IgD-negative memory B cell (primary cell): ENCODE data around the gene WNT3. TPM values are rescaled to one million over a fixed set of nuclear protein-coding genes. Genes with fewer than 3 reads are reported as not detected.

Experiments
- H3K27ac Mint-ChIP-seq, 3 donors: one replicate each; pipeline ENCODE4 v1.8.0; 2020 to 2022; ENCODE audit warnings: mild to moderate bottlenecking in 3 of 3, mixed read lengths in 3 of 3, moderate library complexity in 1 of 3
- H3K27me3 Mint-ChIP-seq: one replicate; pipeline ENCODE4 v1.8.0; 2021; ENCODE audit warnings: mixed read lengths
- H3K36me3 Mint-ChIP-seq: one replicate; pipeline ENCODE4 v1.8.0; 2020; ENCODE audit warnings: mild to moderate bottlenecking, mixed read lengths
- H3K4me1 Mint-ChIP-seq, 3 donors: one replicate each; pipeline ENCODE4 v1.8.0; 2020 to 2022; ENCODE audit warnings: mixed read lengths in 3 of 3, mild to moderate bottlenecking in 1 of 3
- H3K4me3 Mint-ChIP-seq, 4 donors: one replicate each; pipeline ENCODE4 v1.8.0; 2020 to 2022; ENCODE audit warnings: mild to moderate bottlenecking in 4 of 4, mixed read lengths in 4 of 4, moderate library complexity in 3 of 4
- H3K9me3 Mint-ChIP-seq, 3 donors: one replicate each; pipeline ENCODE4 v1.8.0; 2020 to 2021; ENCODE audit warnings: mixed read lengths in 3 of 3, mild to moderate bottlenecking in 1 of 3
- polyA plus RNA-seq: library from polyadenylated mRNA; unstranded; fragments of 300-500 nt; fragmentation: Illumina TruSeq; gene quantifications from one replicate; pipeline ENCODE4 v1.2.3, GENCODE V29; 2021

Gene WNT3, protein sequence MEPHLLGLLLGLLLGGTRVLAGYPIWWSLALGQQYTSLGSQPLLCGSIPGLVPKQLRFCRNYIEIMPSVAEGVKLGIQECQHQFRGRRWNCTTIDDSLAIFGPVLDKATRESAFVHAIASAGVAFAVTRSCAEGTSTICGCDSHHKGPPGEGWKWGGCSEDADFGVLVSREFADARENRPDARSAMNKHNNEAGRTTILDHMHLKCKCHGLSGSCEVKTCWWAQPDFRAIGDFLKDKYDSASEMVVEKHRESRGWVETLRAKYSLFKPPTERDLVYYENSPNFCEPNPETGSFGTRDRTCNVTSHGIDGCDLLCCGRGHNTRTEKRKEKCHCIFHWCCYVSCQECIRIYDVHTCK
- polyA plus RNA-seq, result 0.14 TPM

DNA sequence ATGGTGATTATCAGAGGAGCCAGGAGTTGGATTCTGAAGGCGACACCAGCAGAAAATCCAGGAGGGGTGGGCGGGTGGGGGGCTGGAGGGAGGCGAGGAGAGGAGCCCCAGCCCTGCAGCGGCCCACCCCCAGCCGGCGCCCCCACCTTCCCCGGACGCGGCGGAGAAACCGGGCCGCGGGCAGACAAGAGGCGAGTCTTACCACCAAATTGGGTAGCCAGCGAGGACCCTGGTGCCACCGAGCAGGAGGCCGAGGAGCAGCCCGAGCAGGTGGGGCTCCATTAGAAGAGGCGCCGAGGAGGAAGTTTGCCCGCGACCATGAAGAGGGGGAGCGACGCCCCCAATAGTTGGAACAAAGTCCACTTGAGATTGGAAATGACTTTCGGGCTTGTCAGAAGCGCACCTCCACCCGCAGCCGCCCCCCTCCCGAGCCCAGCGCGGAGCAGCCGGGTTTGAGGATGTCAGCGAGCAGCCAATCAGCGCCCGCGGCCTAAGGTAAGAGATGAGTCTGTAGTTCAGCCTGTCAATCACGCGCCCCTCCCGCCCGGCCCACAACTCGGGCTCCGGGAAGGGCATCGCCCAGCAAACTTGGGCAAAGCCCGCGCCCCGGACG lies at the start of gene WNT3:
TSS of gene WNT3 (minus strand) at position 377 of the 613 bp plus-strand sequence. CDS start at position 282, 95 bp downstream.
- H3K27me3 Mint-ChIP-seq, result peaks cover 63% of the 10 kb centered on the region
- H3K36me3 Mint-ChIP-seq, result no peaks in the 10 kb centered on the region
- H3K4me1 Mint-ChIP-seq, result peaks cover 10 to 14% (median 13%) of the 10 kb centered on the region in 3 donors
- H3K9me3 Mint-ChIP-seq, result no peaks in the 10 kb centered on the region
- no peak within 1 kb of the TSS for H3K27ac Mint-ChIP-seq
- H3K4me3 Mint-ChIP-seq, result peak within 1 kb of the TSS; percentile 75 to 92 (median 86)

DNA sequence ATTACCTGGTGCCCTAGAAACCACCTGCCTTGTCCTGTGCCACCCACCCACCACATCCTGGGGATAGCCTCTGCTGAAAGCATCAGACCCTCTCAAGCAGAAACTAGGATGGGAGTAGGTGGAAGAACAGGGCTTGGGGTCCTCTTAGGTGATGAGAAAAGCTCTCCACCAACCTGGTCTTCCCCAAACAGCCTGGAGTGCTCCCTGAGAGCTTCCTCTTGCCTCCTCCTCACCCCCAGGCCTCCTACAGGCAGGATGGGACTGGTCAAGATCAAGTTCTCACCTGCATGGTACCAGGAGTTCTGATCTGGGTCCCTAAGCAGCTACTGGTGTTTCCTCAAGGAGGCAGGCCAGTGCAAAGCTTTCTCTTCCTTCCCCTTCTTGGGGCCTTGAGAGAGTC lies 48.3 kb upstream of the WNT3 start:
- Mint-ChIP-seq H3K9me3 (peaks cover 0 to 2% (median 0%) of the 10 kb centered on the region in 3 donors), H3K27me3 (peaks cover 14% of the 10 kb centered on the region), H3K27ac (no peak overlapping the region), H3K4me1 (peaks cover 0 to 2% (median 0%) of the 10 kb centered on the region in 3 donors), H3K4me3 (no peak overlapping the region), H3K36me3 (peaks cover 1% of the 10 kb centered on the region)

DNA sequence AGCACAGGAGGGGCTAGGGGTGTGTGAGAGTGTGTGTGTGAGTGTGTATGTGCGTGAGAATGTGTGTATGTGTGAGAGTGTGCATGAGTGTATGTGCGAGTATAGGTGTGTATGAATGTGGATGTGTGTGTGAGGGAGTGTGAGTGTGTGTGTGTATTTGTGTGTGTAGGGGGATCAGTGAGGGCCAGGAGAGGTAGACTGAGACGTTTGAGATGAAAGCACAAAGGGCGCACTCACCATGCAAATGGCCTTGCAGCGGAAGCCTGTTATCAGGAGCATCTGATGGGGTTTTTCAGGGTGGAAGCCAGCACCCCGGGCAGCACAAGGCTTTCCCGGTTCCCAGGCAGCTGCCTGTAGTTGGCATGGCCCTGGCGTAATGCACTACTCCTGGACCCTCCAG lies 47.8 kb upstream of the WNT3 start:
- Mint-ChIP-seq H3K4me1 (peaks cover 0 to 2% (median 0%) of the 10 kb centered on the region in 3 donors), H3K27me3 (peaks cover 14% of the 10 kb centered on the region), H3K36me3 (peaks cover 1% of the 10 kb centered on the region), H3K4me3 (no peak overlapping the region), H3K27ac (no peak overlapping the region), H3K9me3 (peaks cover 0 to 2% (median 0%) of the 10 kb centered on the region in 3 donors)

DNA sequence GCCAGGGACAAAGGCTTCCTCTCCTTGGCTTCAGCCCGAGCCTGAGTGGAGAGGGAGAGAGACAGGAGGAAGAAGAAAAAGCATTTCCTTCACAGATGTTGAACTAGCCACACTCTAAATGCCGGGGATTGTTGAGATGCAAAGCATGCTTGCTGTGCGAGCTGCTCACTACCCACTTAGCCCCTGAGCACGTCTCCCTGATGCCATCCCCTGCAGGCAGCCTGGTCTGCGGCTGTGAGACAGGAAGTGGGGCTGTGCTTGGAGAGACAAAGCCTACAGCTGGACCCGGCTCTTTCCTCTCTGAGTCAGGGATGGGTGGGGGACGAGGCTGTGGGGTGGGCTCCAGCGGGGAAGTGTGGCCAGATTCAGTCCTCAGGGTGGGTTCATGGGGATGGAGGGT lies 46.6 kb upstream of the WNT3 start:
- Mint-ChIP-seq H3K27me3 (peaks cover 15% of the 10 kb centered on the region), H3K27ac (peak overlapping the region in 1 of 3 donors; percentile 31), H3K4me1 (peaks cover 0 to 2% (median 0%) of the 10 kb centered on the region in 3 donors), H3K4me3 (no peak overlapping the region), H3K9me3 (peaks cover 0 to 2% (median 0%) of the 10 kb centered on the region in 3 donors), H3K36me3 (peaks cover 1% of the 10 kb centered on the region)

DNA sequence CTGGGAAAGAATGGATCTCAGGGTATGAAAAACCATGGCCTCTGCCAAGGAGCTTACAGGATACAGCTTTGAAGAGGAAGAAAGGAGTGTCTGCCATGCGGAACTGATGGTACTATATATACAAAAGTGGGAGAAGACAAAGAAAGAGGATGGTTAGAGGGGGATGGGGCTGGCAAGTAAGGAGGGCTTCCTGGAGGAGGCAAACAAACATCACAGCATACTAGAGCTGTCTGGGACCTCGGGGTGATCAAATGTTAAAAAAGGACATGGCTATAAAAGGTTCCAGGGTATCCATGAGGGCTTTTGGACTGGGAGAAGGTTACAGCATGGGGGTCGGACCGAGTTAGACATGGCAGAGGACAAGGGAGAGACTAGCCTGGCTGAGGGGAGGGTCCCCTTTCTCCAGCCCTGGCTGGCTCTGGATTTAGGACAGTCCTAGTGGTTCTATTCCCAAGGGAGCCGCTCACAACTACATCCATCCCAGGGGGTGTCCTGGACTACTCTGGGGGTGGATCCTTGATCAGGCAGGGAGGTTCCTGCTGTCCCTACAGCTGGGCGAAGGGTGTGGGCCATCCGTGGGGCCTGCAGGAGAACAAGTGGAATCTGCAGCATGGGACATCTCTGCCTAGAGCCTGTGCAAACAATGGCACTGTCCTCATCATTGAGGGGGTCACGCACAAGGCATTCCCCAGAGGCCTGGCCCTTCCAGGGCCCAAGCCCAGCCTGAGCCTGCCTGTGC lies 45.1 kb upstream of the WNT3 start:
- Mint-ChIP-seq H3K36me3 (no peaks in the 10 kb centered on the region), H3K27ac (peak overlapping the region in 1 of 3 donors; percentile 32)

DNA sequence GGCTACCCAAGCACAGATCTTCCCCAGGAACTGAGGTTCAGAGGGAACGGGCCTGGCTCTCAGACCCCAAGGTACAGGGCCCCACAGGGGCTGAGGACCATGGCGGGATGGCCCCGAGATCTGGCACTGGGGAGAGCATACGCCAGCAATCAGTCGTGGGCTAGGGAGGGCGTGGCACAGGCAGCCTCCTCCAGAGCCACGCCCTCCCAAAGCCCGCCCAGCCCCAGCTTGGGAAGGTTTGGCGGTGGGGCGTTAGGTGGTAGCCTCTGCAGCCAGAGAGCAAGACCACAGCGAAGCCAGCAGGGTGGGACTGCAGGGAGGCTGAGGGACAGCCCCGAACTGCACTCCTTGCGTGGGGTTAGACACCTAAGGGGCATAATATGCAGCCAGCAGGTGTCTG lies 44.5 kb upstream of the WNT3 start:
- Mint-ChIP-seq H3K27me3 (peaks cover 18% of the 10 kb centered on the region), H3K27ac (no peak overlapping the region)

More for the DNA sequence above, 45.1 kb upstream of the WNT3 start:
- Mint-ChIP-seq H3K4me3 (no peak overlapping the region), H3K4me1 (peaks cover 0 to 2% (median 0%) of the 10 kb centered on the region in 3 donors), H3K9me3 (peaks cover 0 to 2% (median 0%) of the 10 kb centered on the region in 3 donors), H3K27me3 (peaks cover 18% of the 10 kb centered on the region)

DNA sequence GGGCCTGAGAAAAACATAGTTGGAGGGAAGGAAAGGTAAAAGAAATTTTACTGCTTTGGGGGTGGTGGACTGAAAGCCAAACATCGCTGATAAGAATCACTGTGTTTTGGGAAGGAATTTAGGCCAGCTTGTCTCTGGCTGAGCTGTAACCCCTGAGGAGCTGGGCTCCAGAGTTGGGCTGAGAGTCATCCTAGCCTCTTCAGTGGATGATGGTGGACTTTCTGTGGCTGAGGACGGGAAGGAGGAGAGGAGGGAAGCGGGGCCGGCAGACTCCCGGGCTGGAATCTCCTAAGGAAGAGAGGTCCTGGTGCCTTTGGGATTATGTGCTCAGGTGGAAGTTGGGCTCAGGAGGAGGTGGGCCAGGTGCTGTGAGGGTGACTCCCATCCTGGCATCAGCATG lies 41.5 kb upstream of the WNT3 start:
- Mint-ChIP-seq H3K27ac (no peak overlapping the region), H3K4me1 (no peaks in the 10 kb centered on the region), H3K4me3 (no peak overlapping the region), H3K36me3 (no peaks in the 10 kb centered on the region), H3K27me3 (peaks cover 19% of the 10 kb centered on the region), H3K9me3 (peaks cover 0 to 2% (median 0%) of the 10 kb centered on the region in 3 donors)

More for the DNA sequence above, 44.5 kb upstream of the WNT3 start:
- no peaks in the 10 kb centered on the region for H3K36me3 Mint-ChIP-seq
- peaks cover 0 to 2% (median 0%) of the 10 kb centered on the region in 3 donors for H3K9me3 Mint-ChIP-seq
- peaks cover 0 to 2% (median 0%) of the 10 kb centered on the region in 3 donors for H3K4me1 Mint-ChIP-seq
- no peak overlapping the region for H3K4me3 Mint-ChIP-seq

DNA sequence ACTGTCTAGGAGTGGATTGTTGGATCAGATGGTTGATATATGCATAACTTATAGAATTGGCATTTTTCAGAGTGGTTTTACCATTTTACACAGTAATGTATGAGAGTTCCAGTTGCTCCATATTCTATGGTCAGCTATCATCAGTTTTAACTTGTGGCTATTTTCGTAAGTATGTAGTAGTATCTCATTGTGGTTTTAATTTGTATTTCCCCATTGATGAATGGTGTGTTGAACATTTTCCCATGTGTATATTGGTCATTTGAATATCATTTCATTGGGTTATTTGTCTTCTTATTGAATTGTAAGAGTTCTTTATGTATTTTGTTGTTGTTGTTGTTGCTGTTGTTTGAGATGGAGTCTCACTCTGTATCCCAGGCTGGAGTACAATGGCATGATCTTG lies 39.1 kb upstream of the WNT3 start:
- Mint-ChIP-seq H3K4me1 (peaks cover 0 to under 1% (median 0%) of the 10 kb centered on the region in 3 donors), H3K36me3 (no peaks in the 10 kb centered on the region), H3K27me3 (peaks cover 26% of the 10 kb centered on the region), H3K27ac (no peak overlapping the region), H3K9me3 (no peaks in the 10 kb centered on the region), H3K4me3 (no peak overlapping the region)

DNA sequence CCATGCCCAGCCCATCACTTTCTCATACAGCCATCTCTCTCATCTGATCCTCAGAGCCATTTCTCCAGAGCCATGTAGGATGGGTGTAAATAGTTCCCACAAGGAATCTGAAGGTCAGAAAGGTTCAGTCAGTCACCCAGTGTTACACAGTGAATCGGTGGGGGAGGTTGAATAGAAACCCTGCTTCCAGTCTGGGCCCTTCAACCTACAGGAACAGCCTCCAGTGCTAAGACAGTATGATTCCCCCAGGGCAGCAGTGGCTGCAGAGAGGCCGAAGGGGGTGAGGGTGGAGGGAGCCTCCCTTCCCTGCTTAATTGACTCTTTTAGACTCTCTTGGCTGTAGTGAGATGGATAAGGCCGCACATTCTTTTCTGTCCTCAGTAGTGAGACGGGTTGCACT lies 36.5 kb upstream of the WNT3 start:
- Mint-ChIP-seq H3K27ac (no peak overlapping the region), H3K4me1 (peaks cover 0 to 4% (median 3%) of the 10 kb centered on the region in 3 donors), H3K36me3 (no peaks in the 10 kb centered on the region), H3K9me3 (no peaks in the 10 kb centered on the region), H3K27me3 (peaks cover 44% of the 10 kb centered on the region), H3K4me3 (no peak overlapping the region)

DNA sequence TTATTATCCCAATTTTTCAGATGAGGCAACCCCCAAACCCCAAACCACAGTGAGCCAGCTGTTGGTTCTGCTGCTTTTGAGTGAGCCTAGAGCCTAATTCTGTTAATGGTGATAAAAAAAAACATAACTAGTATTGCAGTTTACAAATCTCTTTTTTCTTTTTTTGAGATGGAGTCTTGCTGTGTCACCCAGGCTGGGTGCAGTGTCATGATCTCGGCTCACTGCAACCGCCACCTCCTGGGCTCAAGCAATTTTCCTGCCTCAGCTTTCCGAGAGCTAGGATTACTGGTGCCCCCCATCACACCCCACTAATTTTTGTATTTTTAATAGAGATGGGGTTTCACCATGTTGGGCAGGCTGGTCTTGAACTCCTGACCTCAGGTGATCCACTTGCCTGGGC lies 36.0 kb upstream of the WNT3 start:
- H3K27me3 Mint-ChIP-seq, result peaks cover 43% of the 10 kb centered on the region
- H3K36me3 Mint-ChIP-seq, result no peaks in the 10 kb centered on the region
- no peaks in the 10 kb centered on the region for H3K9me3 Mint-ChIP-seq
- H3K4me1 Mint-ChIP-seq, result peaks cover 0 to 4% (median 3%) of the 10 kb centered on the region in 3 donors
- no peak overlapping the region for H3K4me3 Mint-ChIP-seq
- no peak overlapping the region for H3K27ac Mint-ChIP-seq

DNA sequence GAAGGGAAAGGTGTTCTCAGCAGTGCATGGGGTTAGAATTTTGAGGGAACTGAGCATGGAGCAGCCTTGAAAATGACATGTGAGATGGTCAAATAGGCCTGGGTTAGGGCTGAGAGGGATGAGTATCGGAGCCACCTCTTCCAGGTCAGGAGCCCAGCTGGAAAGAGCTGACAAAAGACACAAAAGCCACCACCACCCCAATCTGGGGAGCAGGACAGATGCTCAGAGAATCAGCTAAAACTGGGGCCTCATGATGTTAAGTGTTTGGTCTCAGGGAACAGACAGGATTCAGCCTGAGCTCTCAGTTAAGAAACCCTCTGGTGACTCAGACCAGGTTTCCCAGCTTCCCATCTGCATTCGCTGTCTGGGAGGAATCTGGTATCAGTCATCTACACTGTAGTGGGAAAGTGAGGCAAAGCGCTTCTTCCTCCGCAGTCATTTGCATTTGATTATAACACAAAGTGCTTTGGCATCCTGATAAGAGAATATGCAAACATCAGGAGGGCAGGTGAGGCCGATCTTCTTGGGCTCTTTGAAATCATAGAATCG lies 35.5 kb upstream of the WNT3 start:
- no peaks in the 10 kb centered on the region for H3K9me3 Mint-ChIP-seq
- H3K4me3 Mint-ChIP-seq, result no peak overlapping the region
- peaks cover 0 to 4% (median 3%) of the 10 kb centered on the region in 3 donors for H3K4me1 Mint-ChIP-seq
- no peaks in the 10 kb centered on the region for H3K36me3 Mint-ChIP-seq
- H3K27me3 Mint-ChIP-seq, result peaks cover 48% of the 10 kb centered on the region
- no peak overlapping the region for H3K27ac Mint-ChIP-seq

DNA sequence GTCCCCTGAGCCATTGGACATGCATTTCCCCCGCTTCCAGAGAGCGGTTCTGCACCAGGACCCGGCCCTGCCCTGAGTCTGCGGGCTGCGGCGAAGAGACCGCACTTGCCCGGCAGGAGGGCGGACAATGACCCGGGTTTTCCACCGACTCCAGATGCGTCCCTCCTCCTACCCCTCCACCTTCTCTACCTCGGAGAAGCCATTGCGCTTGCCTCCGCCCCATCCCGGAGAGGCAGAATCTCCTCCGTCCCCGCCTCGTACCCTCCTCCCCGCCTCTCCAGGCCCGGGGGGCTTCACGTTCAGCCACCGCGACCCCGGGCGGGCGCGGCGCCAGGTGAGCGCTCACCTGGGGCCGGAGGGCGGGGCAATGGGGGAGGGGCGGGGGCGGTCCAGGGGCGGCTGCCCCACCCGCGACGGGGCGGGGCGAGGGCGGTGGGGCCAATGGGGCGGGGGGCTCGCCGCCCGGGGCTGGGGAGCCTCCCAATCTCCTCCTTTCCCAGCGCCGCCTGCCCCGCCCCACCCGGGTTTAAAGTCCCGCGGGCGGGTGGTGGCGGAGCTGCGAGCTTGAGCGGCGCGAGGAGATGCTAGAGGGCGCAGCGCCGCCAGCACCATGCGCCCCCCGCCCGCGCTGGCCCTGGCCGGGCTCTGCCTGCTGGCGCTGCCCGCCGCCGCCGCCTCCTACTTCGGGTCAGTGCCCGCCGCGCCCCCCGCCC lies 32.7 kb upstream of the WNT3 start, which contains the start of gene WNT9B:
TSS of gene WNT9B (plus strand) at position 555 of the 713 bp plus-strand sequence. CDS start at position 611, 56 bp downstream.
- Mint-ChIP-seq H3K27ac (peak within 1 kb of the TSS in 1 of 3 donors; percentile 39), H3K27me3 (peaks cover 69% of the 10 kb centered on the region), H3K4me3 (peak within 1 kb of the TSS; percentile 18 to 88 (median 72)), H3K36me3 (no peaks in the 10 kb centered on the region), H3K9me3 (peaks cover 0 to 2% (median 0%) of the 10 kb centered on the region in 3 donors), H3K4me1 (peaks cover 0 to 4% (median 3%) of the 10 kb centered on the region in 3 donors)

DNA sequence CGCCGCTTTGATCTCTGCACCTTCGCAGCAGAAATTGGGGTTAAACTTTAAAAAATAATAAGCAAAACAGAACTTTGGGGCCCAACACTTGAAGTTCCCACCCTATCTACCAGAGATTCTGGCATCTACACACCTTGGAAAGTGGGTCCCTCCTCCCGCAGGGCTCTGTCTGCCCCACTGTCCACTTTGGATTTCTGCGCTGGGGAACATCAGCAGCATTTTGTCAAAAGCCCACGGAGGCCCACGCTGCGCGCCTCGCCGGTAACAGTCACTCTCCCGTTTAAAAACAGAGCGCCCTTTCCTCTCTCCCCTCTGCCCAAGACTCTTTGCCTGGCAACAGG lies 32.2 kb upstream of the WNT3 start:
- peaks cover 0 to 2% (median 0%) of the 10 kb centered on the region in 3 donors for H3K9me3 Mint-ChIP-seq
- peak overlapping the region; percentile 18 to 83 (median 62) for H3K4me3 Mint-ChIP-seq
- H3K36me3 Mint-ChIP-seq, result no peaks in the 10 kb centered on the region
- H3K4me1 Mint-ChIP-seq, result peaks cover 0 to 4% (median 3%) of the 10 kb centered on the region in 3 donors
- H3K27me3 Mint-ChIP-seq, result peaks cover 71% of the 10 kb centered on the region
- peak overlapping the region in 1 of 3 donors; percentile 39 for H3K27ac Mint-ChIP-seq

DNA sequence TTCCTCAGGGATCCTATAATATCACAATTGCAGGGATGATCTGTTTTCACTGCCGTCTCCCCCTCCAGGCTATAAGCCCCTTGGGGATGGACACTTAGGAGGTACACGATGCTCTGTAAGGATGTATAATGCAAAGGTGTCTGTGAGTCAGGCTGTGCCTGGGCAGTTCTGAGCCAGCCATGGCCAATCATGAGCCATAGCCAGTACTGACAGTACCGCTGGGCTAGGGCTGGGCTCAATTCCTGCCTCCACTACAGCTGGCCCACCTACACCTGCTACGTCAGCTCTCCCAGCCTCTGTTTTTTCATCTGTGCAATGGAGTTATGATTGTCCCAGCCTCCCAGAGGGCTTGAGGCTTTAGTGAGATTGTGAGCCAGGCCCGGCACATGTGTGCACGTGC lies 30.0 kb upstream of the WNT3 start:
- H3K27ac Mint-ChIP-seq, result no peak overlapping the region
- H3K4me3 Mint-ChIP-seq, result no peak overlapping the region
- H3K4me1 Mint-ChIP-seq, result peaks cover 7 to 11% (median 7%) of the 10 kb centered on the region in 3 donors
- no peaks in the 10 kb centered on the region for H3K36me3 Mint-ChIP-seq
- peaks cover 0 to 3% (median 0%) of the 10 kb centered on the region in 3 donors for H3K9me3 Mint-ChIP-seq
- H3K27me3 Mint-ChIP-seq, result peaks cover 64% of the 10 kb centered on the region
